Stimulated activated naive CD4-positive, alpha-beta T cell treated with Interleukin-2 at 50 U/mL for 16 hours (primary cell): ENCODE results near the gene FYCO1.

Source experiments
- DNase-seq: peaks from one replicate; lab custom pipeline; 2025; lab: John Stamatoyannopoulos, UW

The FYCO1 gene

DNA sequence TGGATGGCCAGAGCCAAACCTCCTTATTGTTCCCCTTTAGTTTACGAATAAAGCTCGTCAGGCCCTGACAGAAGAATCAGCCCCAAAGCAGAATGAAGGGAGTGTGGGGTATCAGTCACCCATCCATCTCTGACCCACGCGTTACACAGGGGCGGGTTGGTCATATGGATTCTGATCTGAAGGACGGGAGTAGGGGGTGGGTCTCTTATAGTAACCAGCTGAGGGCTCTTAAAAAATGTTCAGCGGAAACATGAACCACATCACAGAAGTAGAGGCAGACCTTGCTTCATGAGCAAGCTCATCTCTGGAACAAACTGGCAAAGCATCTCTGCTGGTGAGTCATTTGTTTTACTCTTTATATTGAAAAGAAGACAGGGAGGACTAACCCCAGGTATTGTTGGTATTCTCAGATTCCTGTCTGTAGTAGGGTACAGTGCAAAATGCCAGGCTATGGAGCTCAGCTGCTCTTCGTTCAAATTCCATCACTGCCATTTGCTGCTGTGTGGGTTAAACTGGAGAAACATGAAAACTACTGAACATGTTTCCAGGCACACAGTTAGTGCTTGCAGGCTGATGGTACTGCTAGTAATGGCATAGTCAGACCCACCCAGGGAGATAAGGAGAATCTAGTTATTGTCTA is 52.3 kb downstream of the FYCO1 start, which contains the start of gene CXCR6:
TSS of gene CXCR6 (plus strand) at position 258 of the 640 bp plus-strand sequence. CDS start 3,018 bp downstream, outside the sequence.
- peak; percentile 63 for DNase-seq

DNA sequence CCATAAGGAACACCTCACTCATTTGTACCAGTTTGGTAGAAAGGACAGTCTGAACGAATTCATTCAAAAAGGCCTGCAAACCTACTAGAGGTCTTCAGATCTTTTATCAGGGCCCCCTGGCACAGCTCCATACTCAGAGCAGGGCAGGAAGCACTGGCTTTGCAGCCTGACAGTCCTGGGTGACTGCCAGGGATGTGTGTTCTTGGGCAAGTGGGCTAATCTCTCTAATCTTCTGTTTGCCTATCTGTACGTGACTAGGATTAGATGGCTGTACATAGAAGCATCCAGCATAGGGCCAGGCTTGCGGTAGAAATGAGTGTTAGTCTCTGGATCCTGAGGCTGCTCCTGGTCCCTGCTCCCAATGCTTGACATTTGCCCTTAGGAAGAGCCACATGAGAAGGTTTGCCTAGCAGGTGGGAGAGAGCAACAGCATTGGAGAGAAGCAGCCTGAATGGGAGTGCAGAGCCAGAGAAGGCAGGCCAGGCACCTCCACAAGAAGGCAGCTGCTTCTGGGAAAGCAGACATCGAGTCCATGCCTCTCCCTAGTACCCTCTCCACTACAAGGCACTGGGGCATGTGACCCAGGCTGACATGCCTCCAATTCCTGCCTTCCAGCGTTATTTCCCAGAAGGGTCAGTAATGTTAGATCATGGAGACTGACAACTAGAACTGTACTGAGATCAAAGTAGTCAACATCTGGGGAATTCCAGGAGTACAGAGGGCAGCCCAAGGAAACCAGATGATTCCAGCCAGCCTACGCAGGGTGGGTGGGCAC is 53.4 kb downstream of the FYCO1 start:
- no peak for DNase-seq

DNA sequence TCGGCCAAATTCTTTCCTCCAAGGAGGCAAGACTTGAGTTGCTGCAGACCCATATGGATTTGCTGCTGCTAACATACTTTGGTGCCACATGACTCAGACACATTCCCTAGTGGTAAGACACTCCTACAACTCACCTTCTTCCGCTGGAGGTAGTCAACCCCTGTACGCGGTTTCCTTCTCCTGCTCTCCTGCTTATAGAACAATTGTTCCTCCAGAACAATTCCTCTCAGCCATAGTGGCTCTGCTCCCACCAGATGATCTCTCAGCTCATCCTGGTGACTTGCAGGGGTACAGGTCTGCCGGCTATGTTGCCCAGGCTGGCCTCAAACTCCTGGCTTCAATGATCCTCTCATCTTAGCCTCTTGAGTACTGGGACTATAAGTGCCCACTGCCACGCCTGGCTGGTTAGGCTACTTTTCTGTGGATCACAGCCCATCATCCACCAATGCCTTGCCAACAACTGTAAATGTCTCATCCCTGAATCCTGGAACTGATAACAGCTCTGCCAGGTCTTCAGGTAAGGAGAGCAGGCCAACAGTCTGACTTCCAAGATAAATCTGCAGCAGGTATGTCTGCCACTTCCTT is 54.8 kb downstream of the FYCO1 start:
- DNase-seq, result no peak

DNA sequence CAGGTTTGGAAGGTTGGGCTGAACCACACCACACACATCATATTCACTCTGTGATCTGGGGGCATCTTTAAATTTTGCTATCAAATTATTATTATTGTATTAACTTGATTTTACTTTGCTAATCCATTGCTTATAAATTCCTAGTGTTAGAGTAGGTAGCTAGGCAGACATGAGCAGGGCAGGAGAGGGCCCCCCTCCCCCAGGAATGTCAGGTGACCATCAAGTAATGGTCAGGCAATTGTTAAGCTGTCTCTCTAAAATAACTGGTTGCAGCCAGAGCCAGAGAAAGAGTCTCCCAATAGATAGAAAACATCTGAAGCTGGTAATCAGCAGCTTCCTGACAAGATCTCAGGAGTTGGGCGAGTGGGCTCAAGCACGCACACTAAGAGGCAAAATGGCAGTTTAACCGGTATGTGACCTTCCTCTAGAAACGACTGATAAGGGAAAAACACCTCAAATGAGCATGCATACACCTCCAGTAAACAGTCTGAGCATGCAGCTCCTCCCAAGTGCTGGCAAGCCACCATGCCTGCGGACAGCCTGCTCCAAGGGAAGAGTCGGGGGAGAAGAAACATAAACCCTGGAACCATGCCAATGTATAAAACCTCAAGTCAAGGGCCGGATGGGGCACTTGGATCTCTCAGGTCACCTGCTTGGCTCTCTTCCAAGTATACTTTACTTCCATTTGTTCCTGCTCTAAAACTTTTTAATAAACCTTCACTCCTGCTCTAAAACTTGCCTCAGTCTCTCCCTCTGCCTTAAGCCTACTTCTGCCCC is 55.4 kb downstream of the FYCO1 start:
- no peak for DNase-seq

DNA sequence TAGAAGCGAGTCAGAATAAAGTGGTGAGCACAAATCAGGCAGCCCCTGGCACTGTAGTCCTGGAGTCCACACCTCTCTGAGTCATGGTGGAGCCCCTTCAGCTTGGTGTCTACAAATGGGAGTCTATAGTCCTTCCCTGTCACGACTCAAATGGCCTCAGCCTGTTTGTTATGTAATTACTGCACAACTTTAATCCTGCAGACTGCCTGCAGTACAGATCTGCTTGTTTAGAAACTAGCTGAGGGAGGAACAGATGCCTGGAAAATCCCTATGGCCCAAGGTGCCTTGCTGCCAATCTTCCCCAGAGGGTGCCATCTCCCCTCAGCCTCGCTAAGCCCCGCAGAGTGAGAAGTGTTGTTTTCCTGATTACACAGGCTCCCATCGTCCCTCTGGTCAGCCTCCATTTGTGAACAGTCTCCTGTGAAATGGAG is 56.3 kb downstream of the FYCO1 start:
- no peak for DNase-seq

DNA sequence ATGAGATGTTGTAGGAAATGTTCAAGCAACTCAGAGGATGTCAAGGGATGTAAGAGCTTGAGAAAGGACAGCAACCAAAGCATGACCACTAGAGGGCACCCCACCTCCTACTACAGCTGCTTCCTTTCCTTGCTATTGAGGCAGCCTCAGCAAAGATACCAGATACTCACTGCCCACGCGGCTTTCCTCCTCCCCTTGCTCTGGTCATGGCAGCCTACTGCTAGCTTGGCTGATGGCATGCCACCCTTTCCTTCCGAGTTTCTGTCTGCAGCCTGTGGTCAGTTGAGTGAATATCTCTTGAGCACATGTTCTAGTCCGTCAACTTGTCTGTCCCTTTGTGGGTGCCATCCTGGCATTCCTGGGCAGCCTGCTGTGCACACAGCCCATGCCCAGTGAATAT is 56.8 kb downstream of the FYCO1 start:
- peak; percentile 83 for DNase-seq

DNA sequence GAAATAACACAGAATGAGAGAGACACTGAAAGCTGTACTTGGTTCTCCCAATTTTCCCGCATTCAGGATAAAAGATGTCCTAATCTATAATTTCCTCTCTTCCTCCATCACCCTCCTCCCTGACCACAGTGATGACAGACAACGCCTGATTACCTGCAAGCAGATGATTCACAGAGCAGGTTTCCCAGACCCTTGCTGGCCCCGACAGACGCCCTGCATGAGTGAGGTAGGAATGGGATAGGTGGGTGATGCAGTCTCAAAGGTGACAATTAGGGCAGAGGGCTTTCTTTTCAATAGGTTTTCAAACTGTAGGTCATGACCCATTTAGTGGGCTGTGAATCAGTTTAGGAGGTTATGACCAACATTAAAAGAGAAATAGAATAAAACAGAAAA is 57.6 kb downstream of the FYCO1 start:
- DNase-seq, result no peak

DNA sequence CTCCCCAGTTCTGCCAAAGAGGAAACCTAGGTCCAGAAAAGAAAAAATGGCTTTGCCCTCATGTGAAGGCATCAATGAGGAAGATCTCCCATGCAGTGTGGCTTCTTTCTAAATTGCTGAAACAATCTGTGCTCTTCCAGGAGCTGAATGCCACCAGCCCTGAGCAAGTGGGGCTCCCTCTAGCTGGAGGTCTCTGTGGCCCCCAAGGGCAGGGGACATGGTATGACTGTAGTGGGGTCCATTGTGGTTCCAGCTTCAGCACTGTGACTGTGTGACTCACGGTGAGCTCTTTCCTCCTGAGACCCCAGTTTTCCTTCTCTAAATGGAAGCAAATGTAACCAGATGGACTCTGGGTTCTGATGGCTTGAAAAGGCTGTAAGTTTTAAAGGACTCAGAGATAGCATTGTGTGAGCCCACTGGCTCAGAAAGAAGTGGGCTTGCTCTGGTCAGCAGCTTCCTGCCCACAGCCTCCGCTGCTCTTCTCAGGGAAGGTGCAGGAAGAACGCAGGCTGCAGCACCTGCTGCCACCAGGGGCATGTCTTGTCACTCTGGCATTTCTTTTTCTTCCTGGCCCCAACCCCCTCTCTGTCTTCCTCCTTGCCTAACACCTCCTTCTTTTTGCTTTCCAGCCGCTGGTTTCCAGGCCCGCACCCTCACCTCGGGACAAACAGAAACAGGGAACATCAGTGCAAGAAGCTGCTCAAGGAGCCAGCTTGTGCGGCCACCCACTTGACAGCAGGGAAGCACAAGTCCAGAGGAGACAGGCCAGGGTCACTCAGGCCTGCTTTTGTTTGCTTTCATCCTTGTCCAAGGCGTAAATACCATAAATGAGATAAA is 58.2 kb downstream of the FYCO1 start:
- DNase-seq, result no peak

DNA sequence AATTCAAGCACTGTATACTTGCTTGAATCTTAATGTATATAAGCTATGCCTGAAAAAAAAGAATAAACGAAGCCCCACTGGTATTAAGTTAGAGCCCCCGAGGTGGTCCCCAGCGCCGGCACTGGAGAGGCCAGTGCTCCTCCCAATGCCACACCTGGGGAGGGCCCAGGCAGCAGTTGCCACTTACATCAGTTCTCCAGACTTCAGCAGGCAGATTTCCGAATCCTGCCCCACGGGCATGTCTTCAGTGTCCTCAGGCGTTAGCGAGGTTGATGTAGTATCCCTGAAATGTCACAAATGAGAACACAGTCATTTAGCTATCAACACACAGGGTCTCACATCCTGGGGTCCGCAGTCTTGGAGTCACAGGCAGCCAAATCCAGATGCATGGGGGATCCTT is 59.4 kb downstream of the FYCO1 start:
- DNase-seq, result no peak

DNA sequence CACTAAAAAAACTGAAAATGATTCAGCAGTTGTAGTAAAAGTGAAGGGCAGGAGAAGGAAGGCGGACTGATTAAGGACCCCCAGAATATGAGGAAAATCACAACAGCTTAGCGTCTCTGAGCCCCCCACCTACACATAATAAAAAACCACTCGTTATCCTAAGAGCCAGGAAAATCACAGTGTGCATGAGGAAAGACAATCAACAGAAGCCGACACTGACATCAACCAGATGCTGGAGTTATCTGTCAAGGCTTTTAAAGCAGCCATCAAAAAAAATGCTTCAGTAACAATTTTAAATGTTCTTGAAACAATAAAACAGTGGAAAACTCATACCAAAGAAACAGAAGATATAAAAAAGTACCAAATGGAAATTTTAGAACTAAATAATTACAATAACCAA is 62.0 kb downstream of the FYCO1 start:
- DNase-seq, result no peak

DNA sequence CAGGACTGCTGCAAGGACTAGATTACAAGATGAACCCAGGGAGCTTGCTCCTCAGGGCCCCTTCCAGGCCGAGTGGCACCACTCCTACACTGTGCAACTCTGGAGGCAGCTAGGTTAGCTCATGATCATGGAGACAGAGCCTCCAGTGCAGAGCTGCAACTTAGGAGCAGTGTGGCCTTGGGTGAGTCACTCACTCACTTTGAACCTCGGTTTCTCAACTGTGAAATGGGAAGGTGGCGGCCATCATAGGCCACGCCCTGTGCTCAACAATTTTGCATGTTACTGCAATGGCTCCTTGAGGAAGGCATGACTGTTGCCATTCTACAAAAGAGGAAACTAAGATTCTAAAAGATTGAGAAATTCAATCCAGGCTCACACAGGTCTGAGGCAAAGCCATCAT is 63.5 kb downstream of the FYCO1 start:
- no peak for DNase-seq

DNA sequence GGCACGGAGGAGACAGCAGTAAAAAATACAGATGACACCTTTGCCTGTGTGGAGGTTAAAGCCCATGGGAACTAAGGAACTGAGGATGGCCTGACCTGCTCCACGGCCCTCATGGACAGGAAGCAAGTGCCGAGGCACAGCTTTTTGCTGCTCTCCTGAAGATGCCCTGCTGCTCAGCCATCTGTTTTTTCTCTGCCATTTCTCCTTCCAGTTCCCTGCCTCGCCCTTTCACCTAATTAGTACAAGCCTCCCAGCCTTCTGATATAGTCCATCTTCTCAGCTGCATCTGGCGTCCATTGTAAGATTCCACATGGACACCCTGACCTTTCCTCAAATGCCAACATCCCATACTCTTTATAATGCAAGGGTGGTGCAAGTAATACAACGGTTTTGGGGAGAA is 64.1 kb downstream of the FYCO1 start:
- no peak for DNase-seq

DNA sequence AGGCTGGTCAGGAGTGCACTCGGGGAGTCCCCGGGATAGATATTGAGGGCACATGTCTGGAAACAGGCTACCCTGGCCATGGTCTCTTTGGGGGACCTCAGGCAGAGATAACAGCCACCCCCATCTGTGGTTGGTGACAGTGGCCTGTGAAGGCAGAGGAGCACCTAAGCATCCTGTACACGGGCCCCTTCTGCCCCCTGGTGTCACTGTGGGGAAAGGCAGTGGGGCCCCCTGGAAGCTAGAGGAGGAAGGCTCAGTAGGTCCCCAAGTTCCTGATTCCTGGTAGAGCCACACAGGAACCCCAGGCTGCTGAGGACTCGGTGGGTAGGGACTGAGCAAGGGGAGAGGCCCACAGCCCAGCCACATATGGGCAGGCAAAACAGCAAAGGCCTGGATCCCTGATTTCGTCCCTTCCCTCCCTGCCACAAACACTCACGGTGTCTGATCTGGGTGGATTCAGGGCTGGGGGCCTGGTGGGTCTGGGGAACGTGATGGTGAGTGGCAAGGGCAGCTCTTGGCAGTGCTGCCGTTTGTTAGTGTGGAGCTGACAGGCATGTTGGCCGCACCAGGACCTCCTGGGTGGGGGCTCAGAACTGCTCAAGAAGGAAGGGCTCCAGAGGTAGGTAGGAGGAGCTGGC is 66.5 kb downstream of the FYCO1 start:
- peak; percentile 36 for DNase-seq

DNA sequence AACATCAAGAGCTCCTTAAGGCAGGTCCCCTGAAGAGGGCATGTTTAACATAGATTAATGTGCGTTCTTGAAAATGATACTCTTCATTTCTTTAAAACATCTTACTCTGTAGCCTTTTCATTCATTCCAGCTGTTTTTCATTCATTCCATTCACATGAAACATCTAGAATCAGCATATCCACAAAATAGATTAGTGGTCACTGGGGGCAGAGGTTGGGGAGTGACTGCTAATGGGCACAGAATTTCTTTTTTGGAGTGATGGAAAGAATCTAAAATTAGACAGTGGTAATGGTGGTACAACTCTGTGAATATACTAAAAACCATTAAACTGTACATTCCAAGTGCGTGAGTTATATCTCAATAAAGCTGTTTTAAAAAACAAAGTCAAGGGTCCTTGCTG is 67.7 kb downstream of the FYCO1 start:
- DNase-seq, result no peak

DNA sequence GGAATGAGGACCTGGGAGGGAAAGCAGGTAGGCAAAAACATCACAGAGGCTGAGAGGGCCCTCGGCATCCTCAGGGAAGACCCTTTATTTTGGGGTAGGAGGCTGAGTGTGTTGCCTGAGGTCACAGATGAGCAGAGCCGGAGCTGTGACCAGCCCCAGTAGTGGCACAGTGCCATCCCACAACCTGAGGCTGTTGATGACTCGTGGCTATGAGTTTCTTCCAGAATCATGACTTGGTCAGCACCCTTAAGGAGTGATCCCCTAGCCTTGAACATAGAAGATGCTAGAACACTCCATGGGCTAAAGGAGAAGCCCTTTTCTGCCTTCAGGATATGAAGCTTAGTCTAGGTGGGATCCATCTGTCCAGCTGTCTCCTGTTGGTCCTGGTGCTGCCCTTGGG is 71.9 kb downstream of the FYCO1 start:
- DNase-seq, result no peak

DNA sequence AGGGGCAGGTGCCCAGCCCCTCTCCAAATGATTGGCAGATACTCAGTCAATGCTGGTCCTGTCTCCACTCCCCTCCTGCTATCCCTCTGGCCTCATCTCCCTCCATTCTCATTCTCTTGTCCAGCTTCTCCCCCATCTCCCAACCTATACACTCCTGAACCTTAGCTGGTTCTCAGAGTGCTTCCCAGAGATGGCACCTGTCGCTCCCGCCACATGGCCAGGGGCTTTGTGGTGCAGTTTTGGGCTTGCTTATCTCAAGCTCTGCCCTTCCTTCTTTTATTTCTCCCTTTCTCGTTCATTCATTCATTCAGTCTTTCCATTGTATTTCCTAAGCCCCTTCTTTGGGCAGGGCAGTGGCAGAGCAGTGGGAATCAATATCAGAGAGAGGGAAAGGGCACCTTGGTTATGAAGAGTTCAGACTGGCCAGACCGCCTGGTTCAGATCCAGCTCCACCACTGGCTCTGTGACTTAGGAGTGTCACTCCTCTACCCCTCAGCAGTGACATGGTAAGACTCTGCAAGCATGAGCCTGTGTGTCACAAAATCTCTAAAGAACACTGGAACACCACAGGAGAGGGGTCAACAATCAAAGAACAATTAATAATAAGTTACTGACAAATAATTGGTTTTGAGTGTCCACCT is 72.6 kb downstream of the FYCO1 start:
- no peak for DNase-seq

DNA sequence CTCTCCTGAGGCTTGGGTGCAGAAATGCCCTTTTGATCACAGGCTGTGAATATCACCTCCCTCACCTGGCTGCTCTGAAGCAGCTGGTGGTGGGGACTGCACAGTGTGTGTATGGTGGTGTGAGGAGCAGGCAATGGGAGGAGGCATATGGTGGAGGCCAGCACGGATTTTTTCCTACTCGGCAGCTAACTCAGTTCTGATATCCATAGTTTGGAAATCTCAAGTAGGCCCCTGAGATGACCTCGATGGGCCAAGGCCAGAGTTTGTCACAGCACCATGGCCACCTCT is 73.6 kb downstream of the FYCO1 start:
- DNase-seq, result no peak

DNA sequence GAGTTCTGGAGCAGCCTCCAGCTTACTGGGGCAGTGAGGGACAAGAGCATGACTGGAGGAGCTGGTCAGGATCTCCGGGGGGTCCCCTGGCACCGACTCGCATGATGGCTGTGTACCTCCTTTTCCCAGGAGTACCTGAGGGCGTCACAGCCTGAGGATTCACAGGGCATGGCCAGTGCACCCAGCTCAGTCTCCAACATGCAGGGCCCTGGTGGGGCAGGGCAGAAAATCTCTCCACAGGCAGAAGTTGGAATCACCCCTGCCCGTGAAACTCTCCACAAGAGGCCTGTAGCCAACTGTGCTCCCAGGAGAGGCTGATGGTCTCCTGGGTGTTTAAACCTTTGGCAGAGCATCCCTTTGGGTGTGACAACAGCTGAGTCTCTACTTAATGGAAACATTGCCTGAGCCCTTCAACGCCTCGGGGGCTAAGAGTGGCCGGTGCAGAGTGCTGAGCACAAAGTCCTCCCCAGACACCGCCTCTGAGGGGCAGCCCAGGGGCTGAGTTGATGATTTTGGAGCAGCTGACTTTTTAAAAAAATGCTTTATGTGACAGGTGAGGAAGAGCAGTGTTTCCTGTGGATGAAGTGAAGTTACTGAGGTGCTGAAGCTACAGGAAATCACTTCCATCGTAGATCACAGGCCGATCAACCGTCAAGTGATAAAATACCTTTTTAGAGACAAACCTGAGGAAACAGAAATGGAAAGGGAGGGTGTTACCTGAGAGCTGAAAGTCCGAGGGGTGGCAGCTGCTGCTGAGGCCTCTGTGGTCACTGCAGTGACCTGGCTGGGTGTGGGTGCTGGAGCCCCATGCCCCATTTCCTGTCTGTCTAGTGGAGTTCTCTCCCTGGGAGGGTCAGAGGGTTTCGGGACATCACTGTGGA is 74.2 kb downstream of the FYCO1 start:
- no peak for DNase-seq

DNA sequence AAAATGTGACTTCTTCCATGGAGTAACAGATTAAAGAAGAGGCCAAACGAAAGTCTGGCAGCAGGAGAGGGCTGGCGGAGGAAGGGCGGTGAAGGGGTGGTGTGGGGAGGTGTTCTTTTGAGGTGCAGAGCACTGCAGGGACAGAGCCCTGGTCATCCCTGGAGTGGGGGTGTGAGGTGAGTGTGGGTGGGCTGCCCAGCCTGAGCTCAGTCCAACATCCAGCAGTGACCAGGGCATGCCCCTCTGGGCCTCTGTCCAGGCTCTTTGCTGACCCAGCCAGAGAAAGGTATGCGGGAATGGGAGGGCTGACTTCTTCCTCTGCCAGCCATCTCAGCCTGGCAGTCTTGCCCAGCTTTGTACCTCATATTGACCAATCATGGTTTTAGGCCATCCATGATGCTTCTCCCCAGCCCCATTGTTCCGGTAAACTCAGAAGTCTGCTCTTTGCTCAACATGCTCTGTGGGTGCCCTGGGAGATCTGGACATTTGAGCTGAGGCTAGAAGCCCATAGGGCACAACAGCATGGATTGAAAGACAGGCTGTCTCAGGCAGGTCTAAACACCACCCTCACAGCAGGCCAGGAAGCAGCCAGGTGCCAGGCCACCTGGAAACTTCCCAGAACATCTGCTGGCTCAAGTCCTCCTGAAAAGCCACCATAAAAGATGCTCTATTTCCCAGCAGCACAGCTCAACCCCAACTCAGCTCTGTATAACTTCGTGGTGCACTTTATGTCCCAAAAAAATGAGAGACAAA is 78.3 kb downstream of the FYCO1 start:
- DNase-seq, result no peak
